Measurements from ENCODE around the gene TIAM1. TPM values are rescaled to one million over a fixed set of nuclear protein-coding genes. Genes with fewer than 3 reads are reported as not detected.

The TIAM1 gene
- total RNA-seq, 1 experiment from 2014 or later = 28.7 TPM

DNA sequence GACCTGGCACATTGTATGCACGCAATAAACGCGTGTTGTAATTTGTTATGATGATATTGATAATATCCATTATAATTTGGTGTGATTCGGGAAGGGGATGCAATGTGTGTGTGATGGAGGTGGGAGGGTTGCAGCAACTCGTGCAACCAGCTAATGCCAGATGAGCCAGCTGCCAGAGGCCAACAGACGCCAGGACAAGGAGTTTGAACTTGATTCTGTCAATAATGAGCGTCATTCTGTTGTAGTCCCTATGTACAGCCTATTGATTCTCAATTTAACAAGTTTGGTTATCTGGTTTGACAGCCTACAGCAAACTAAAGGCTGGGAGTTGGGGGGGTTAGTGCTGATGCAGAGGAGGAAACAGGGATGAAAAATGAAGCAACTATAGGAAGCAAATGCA is 35.5 kb downstream of the TIAM1 start (continued):
- TF ChIP-seq, protein P1, sequence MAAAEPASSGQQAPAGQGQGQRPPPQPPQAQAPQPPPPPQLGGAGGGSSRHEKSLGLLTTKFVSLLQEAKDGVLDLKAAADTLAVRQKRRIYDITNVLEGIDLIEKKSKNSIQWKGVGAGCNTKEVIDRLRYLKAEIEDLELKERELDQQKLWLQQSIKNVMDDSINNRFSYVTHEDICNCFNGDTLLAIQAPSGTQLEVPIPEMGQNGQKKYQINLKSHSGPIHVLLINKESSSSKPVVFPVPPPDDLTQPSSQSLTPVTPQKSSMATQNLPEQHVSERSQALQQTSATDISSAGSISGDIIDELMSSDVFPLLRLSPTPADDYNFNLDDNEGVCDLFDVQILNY (CRISPR knock-in tag; IDR thresholded peaks at IDR 0.05) = no peak
- no peak for TF ChIP-seq ZNF396 (CRISPR knock-in tag; IDR thresholded peaks at IDR 0.05; ENCODE audit: borderline replicate concordance)

- Mint-ChIP-seq H3K4me1 (peaks cover 26% of the 10 kb centered on the region), H3K36me3 (no peaks in the 10 kb centered on the region), H3K4me3 (no peak overlapping the region), H3K27ac (no peak overlapping the region), H3K9me3 (no peaks in the 10 kb centered on the region), H3K27me3 (ENCODE audit: low read depth) (no peaks in the 10 kb centered on the region)
- no peak for DNase-seq (ENCODE audit: low spot score)
- TF ChIP-seq, protein P2, sequence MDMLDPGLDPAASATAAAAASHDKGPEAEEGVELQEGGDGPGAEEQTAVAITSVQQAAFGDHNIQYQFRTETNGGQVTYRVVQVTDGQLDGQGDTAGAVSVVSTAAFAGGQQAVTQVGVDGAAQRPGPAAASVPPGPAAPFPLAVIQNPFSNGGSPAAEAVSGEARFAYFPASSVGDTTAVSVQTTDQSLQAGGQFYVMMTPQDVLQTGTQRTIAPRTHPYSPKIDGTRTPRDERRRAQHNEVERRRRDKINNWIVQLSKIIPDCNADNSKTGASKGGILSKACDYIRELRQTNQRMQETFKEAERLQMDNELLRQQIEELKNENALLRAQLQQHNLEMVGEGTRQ (CRISPR knock-in tag; IDR thresholded peaks at IDR 0.05) = no peak
- POLR2A ChIA-PET = no interaction called here
- no peak for ATAC-seq
- CTCF ChIA-PET = no interaction called here
Observed at GRCh38 chr21:31305888-31306287, 38.2 kb downstream of the TIAM1 start.

DNA sequence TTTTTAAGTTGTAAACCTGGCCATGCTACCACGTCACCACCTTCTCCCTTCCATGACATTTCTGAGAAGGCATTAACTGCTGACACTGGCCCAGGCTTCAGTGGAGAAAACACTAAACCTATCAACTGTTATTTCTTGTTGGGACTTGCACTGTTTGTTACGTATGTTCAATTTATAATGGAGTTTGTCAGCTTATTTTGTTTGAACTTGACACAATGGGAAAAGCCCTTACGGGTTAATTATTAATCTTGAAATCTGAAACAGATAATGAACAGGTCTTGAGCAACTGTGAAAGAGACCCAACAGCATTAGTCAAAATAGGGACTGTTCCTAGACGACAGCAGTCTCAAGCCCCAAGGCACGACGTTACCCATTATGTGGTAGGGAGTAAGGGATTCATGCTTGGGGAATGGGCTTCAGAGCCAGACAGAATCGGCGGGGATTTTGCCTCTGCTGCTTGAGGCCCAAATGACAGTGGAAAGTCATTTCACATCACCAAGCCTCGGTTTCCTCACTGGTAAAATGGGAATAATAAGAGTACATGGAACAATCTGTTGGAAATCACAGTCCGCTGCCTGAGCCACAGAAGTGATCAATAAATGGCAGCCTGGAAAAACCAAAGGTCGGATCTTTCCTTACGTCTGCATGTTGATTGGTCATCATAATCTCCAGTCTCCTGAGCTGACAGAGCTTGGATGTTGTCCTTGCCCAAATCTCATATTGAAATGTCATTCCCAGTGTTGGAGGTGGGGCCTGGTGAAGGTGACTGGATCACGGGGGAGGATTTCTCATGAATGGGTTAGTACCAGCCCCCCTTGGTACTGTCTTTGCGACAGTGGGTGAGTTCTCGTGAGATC is 44.5 kb downstream of the TIAM1 start:
- H3K4me3 Mint-ChIP-seq = no peak overlapping the region

More for the DNA sequence above, 44.5 kb downstream of the TIAM1 start:
- no peaks in the 10 kb centered on the region for H3K27me3 Mint-ChIP-seq (ENCODE audit: low read depth)
- DNase-seq (ENCODE audit: low spot score) (no peak), ATAC-seq (no peak)
- no peak overlapping the region for H3K27ac Mint-ChIP-seq
- H3K36me3 Mint-ChIP-seq = no peaks in the 10 kb centered on the region
- H3K9me3 Mint-ChIP-seq = no peaks in the 10 kb centered on the region
- ChIA-PET POLR2A (no interaction called here), CTCF (no interaction called here)
- peaks cover 17% of the 10 kb centered on the region for H3K4me1 Mint-ChIP-seq
- TF ChIP-seq ZBTB43 (CRISPR knock-in tag; IDR thresholded peaks at IDR 0.05) (no peak), ATF6 (CRISPR knock-in tag; IDR thresholded peaks at IDR 0.05) (no peak), JAZF1 (CRISPR knock-in tag; IDR thresholded peaks at IDR 0.05) (no peak), CTCF (IDR thresholded peaks at IDR 0.05) (no peak)

Data from WTC11 (cell line).